BJ (cell line): ENCODE data around the gene WWOX. TPM values are rescaled to one million over a fixed set of nuclear protein-coding genes. Genes with fewer than 3 reads are reported as not detected.

Experiments used
- CTCF ChIA-PET: fragments of 350-600 bp; formaldehyde crosslinking; extraction: SDS; loops from one replicate; lab custom pipeline; 2021; ENCODE audit warnings: antibody characterized with exemption, inconsistent platforms; lab: Yijun Ruan, JAX
- POLR2A ChIA-PET: fragments of 300-600 bp; sonication (Branson Sonifier 250); formaldehyde crosslinking; extraction: SDS; loops from one replicate; lab custom pipeline; 2021; ENCODE audit warnings: antibody characterized with exemption; lab: Charles Lee
- DNase-seq: peaks from one replicate; pipeline ENCODE4 v3.0.0-alpha.2; 2011; ENCODE audit warnings: low read depth
- H3K27me3 ChIP-seq: 2 replicates; pipeline ENCODE4 v1.6.0; 2011; ENCODE audit warnings: low read length; ENCODE audit not compliant: control insufficient read depth, insufficient read depth
- H3K36me3 ChIP-seq: 2 replicates; pipeline ENCODE4 v1.5.1; 2011; ENCODE audit warnings: low read length; ENCODE audit not compliant: control insufficient read depth, insufficient read depth
- H3K4me3 ChIP-seq: 2 replicates; pipeline ENCODE4 v1.5.1; 2011; ENCODE audit warnings: low read depth, mild to moderate bottlenecking, control low read depth, low read length
- polyA plus RNA-seq: library from polyadenylated mRNA; depleted of rRNA; stranded (reverse); fragments of >200 nt; gene quantifications from 2 replicates; pipeline ENCODE4 v1.2.3, GENCODE V29; 2011
- TF ChIP-seq, protein P1 (sequence below): IDR thresholded peaks from 2 replicates; pipeline ENCODE4 v1.5.1; 2011; ENCODE audit warnings: low read depth, mild to moderate bottlenecking, control low read depth, inconsistent platforms, low read length, moderate library complexity; ENCODE audit not compliant: insufficient read depth

Gene WWOX
- polyA plus RNA-seq, 1 experiment, result 3.1 TPM

- POLR2A ChIA-PET, result no interaction called here
- Histone ChIP-seq H3K27me3 (no peaks in the 10 kb centered on the region), H3K36me3 (no peaks in the 10 kb centered on the region), H3K4me3 (no peak overlapping the region)
- no peak for DNase-seq
- TF ChIP-seq, protein P1, sequence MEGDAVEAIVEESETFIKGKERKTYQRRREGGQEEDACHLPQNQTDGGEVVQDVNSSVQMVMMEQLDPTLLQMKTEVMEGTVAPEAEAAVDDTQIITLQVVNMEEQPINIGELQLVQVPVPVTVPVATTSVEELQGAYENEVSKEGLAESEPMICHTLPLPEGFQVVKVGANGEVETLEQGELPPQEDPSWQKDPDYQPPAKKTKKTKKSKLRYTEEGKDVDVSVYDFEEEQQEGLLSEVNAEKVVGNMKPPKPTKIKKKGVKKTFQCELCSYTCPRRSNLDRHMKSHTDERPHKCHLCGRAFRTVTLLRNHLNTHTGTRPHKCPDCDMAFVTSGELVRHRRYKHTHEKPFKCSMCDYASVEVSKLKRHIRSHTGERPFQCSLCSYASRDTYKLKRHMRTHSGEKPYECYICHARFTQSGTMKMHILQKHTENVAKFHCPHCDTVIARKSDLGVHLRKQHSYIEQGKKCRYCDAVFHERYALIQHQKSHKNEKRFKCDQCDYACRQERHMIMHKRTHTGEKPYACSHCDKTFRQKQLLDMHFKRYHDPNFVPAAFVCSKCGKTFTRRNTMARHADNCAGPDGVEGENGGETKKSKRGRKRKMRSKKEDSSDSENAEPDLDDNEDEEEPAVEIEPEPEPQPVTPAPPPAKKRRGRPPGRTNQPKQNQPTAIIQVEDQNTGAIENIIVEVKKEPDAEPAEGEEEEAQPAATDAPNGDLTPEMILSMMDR, result no peak
- CTCF ChIA-PET, result no interaction called here
These were observed 937.1 kb downstream of the WWOX start for GRCh38 chr16:79036541-79036940.

GRCh38 chr16:79037521-79038373 lies 938.3 kb downstream of the WWOX start:
- Histone ChIP-seq H3K36me3 (no peaks in the 10 kb centered on the region), H3K4me3 (no peak overlapping the region), H3K27me3 (no peaks in the 10 kb centered on the region)
- POLR2A ChIA-PET, result no interaction called here
- TF ChIP-seq, protein P1, result no peak
- CTCF ChIA-PET, result no interaction called here
- no peak for DNase-seq

DNA sequence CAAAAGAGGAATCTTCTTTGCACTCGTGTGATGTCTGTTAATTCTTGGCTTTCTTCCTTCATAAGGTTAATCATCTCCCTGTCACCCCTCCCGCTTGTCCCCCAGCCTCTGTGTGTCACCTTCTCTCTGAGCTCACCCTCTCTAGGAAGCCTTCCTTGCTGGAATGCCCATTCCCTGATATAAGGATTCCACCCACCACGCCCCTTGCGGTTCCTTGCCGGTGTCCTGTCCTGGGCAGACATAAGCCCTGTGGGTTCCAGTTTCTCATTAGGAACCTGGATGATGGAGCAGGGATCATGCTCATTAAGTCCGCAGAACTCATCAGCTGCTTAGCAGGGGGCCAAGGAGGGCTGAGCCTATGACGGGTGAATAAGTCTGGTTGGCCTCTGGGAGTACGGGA lies 941.8 kb downstream of the WWOX start:
- no peak for DNase-seq
- ChIA-PET POLR2A (no interaction called here), CTCF (no interaction called here)
- TF ChIP-seq, protein P1, result no peak
- Histone ChIP-seq H3K4me3 (no peak overlapping the region), H3K27me3 (no peaks in the 10 kb centered on the region), H3K36me3 (no peaks in the 10 kb centered on the region)

GRCh38 chr16:79042141-79042540 lies 942.7 kb downstream of the WWOX start:
- no peaks in the 10 kb centered on the region for H3K27me3 ChIP-seq
- no peak overlapping the region for H3K4me3 ChIP-seq
- CTCF ChIA-PET, result interaction anchor here (0.9 kb wide), 1 partner anchor 541 kb away, joined by 3 read pairs; no protein-coding TSS in a partner anchor
- no peaks in the 10 kb centered on the region for H3K36me3 ChIP-seq
- DNase-seq, result no peak
- TF ChIP-seq, protein P1, result no peak
- POLR2A ChIA-PET, result no interaction called here

DNA sequence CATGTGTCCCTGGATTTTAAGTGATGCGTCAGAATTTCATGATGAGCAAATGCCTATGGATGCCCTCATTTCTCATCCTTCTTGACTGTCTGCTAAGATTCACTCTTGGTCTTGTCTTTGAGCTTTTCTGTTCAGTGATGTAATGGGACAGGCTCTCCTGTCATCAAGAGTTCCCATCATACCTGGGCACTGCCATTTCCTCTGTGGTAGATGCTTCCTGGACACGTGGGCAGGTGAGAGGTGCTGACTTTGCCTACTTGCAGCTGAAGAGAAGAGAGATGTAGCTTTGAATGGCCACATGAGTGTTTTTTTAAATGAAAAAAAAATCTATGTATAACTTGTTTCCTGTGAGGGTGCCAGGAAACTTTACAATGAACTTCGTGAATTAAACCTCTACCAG lies 943.4 kb downstream of the WWOX start:
- no peak overlapping the region for H3K4me3 ChIP-seq
- H3K27me3 ChIP-seq, result no peaks in the 10 kb centered on the region
- no peak for DNase-seq
- H3K36me3 ChIP-seq, result no peaks in the 10 kb centered on the region
- CTCF ChIA-PET, result interaction anchor here (0.9 kb wide), 1 partner anchor 542 kb away, joined by 3 read pairs; no protein-coding TSS in a partner anchor
- POLR2A ChIA-PET, result no interaction called here
- TF ChIP-seq, protein P1, result no peak
